Measurements from ENCODE around the gene RPL5. TPM values are rescaled to one million over a fixed set of nuclear protein-coding genes. Genes with fewer than 3 reads are reported as not detected.
A peak's percentile ranks its signal among the peaks of the same experiment; 100 is the strongest.

RPL5 gene
- total RNA-seq, 1 donor from 2014 or later: 552 TPM

- intact Hi-C loops (cut with micrococcal nuclease): no loop called here
- Histone ChIP-seq H3K4me1 (peaks cover 21% of the 10 kb centered on the region), H3K27me3 (ENCODE audit: low read depth) (no peaks in the 10 kb centered on the region), H3K36me3 (no peaks in the 10 kb centered on the region), H3K9me3 (replicated peaks) (peaks cover 4% of the 10 kb centered on the region), H3K27ac (replicated peaks) (no peak overlapping the region), H3K4me3 (no peak overlapping the region)
- no peak for DNase-seq
- TF ChIP-seq CTCF (IDR thresholded peaks at IDR 0.05; ENCODE audit: borderline replicate concordance): no peak
These were observed 36.7 kb upstream of the RPL5 start for GRCh38 chr1:92795166-92795565.

GRCh38 chr1:92797297-92797696 is 34.5 kb upstream of the RPL5 start:
- peaks cover 13% of the 10 kb centered on the region for H3K4me1 ChIP-seq
- no peaks in the 10 kb centered on the region for H3K36me3 ChIP-seq
- H3K9me3 ChIP-seq (replicated peaks): peaks cover 4% of the 10 kb centered on the region
- no peak overlapping the region for H3K27ac ChIP-seq (replicated peaks)
- H3K4me3 ChIP-seq: no peak overlapping the region
- no peak for TF ChIP-seq CTCF (IDR thresholded peaks at IDR 0.05; ENCODE audit: borderline replicate concordance)
- intact Hi-C loops (cut with micrococcal nuclease): no loop called here
- no peaks in the 10 kb centered on the region for H3K27me3 ChIP-seq (ENCODE audit: low read depth)
- DNase-seq: no peak

GRCh38 chr1:92797961-92798360 is 33.9 kb upstream of the RPL5 start:
- no peak overlapping the region for H3K4me3 ChIP-seq
- H3K36me3 ChIP-seq: no peaks in the 10 kb centered on the region
- H3K27ac ChIP-seq (replicated peaks): no peak overlapping the region
- peaks cover 4% of the 10 kb centered on the region for H3K9me3 ChIP-seq (replicated peaks)
- H3K4me1 ChIP-seq: peaks cover 7% of the 10 kb centered on the region
- TF ChIP-seq CTCF (IDR thresholded peaks at IDR 0.05; ENCODE audit: borderline replicate concordance): no peak
- H3K27me3 ChIP-seq (ENCODE audit: low read depth): no peaks in the 10 kb centered on the region
- no peak for DNase-seq
- intact Hi-C loops (cut with micrococcal nuclease): no loop called here

- intact Hi-C loops (cut with micrococcal nuclease): no loop called here
- H3K27ac ChIP-seq (replicated peaks): no peak overlapping the region
These were observed 28.5 kb upstream of the RPL5 start for GRCh38 chr1:92803140-92803887.

GRCh38 chr1:92804721-92805201 is 27.1 kb upstream of the RPL5 start:
- Histone ChIP-seq H3K9me3 (replicated peaks) (no peaks in the 10 kb centered on the region), H3K4me1 (peaks cover 12% of the 10 kb centered on the region), H3K4me3 (peak overlapping the region; percentile 1), H3K36me3 (no peaks in the 10 kb centered on the region), H3K27me3 (ENCODE audit: low read depth) (no peaks in the 10 kb centered on the region), H3K27ac (replicated peaks) (peak overlapping the region; percentile 79)
- intact Hi-C loops (cut with micrococcal nuclease): no loop called here
- DNase-seq: peak; percentile 63
- TF ChIP-seq CTCF (IDR thresholded peaks at IDR 0.05; ENCODE audit: borderline replicate concordance): no peak

More at GRCh38 chr1:92803140-92803887, 28.5 kb upstream of the RPL5 start:
- H3K4me3 ChIP-seq: no peak overlapping the region
- TF ChIP-seq CTCF (IDR thresholded peaks at IDR 0.05; ENCODE audit: borderline replicate concordance): no peak
- no peaks in the 10 kb centered on the region for H3K27me3 ChIP-seq (ENCODE audit: low read depth)
- no peaks in the 10 kb centered on the region for H3K36me3 ChIP-seq
- peaks cover 12% of the 10 kb centered on the region for H3K4me1 ChIP-seq
- H3K9me3 ChIP-seq (replicated peaks): no peaks in the 10 kb centered on the region
- DNase-seq: no peak

All from left ventricle myocardium inferior (tissue), 1 donor.